T-helper 17 cell (primary cell): ENCODE measurements around the gene VSIG2. TPM values are rescaled to one million over a fixed set of nuclear protein-coding genes. Genes with fewer than 3 reads are reported as not detected.
A peak's percentile ranks its signal among the peaks of the same experiment; 100 is the strongest.

Experiments
- ATAC-seq: fragments of 150-1000 bp; cut with Tn5 transposase; 2 replicates; pipeline ENCODE4 v1.10.0; 2021; ENCODE audit warnings: mild to moderate bottlenecking, moderate library complexity
- DNase-seq, 3 donors: peaks; one replicate each; pipeline versions ENCODE4 v3.0.0 to v3.0.0-alpha.2; 2020 to 2021
- H3K9me3 ChIP-seq: one replicate; pipeline ENCODE4 v1.7.0; 2013; ENCODE audit warnings: low read length, mild to moderate bottlenecking; ENCODE audit not compliant: control insufficient read depth, poor library complexity, severe bottlenecking
- H3K27ac Mint-ChIP-seq: one replicate; pipeline ENCODE4 v1.8.0; 2022; ENCODE audit warnings: mild to moderate bottlenecking, moderate library complexity, mixed read lengths
- H3K27me3 Mint-ChIP-seq: one replicate; pipeline ENCODE4 v1.8.0; 2022; ENCODE audit warnings: mixed read lengths
- H3K36me3 Mint-ChIP-seq: one replicate; pipeline ENCODE4 v1.8.0; 2022; ENCODE audit warnings: low read depth, mixed read lengths
- H3K4me1 Mint-ChIP-seq: one replicate; pipeline ENCODE4 v1.8.0; 2022; ENCODE audit warnings: mild to moderate bottlenecking, mixed read lengths
- H3K4me3 Mint-ChIP-seq: one replicate; pipeline ENCODE4 v1.8.0; 2022; ENCODE audit warnings: mild to moderate bottlenecking, moderate library complexity, mixed read lengths
- total RNA-seq, 4 donors: library from RNA in 2 of 4; stranded (reverse) in 2 of 4; gene quantifications; one replicate each; pipeline ENCODE4 v1.2.3 and lab custom pipeline; 2022 to 2026

Gene VSIG2
- total RNA-seq, 2 donors from 2014 or later: 0.32 to 0.57 TPM

GRCh38 chr11:124738713-124739478 lies 13.2 kb downstream of the VSIG2 start:
- Mint-ChIP-seq H3K4me1 (peaks cover 26% of the 10 kb centered on the region), H3K4me3 (peak overlapping the region; percentile 91), H3K27me3 (peaks cover 13% of the 10 kb centered on the region), H3K27ac (peak overlapping the region; percentile 54), H3K36me3 (no peaks in the 10 kb centered on the region)
- DNase-seq: no peak
- no peak for ATAC-seq
- no peaks in the 10 kb centered on the region for H3K9me3 ChIP-seq

DNA sequence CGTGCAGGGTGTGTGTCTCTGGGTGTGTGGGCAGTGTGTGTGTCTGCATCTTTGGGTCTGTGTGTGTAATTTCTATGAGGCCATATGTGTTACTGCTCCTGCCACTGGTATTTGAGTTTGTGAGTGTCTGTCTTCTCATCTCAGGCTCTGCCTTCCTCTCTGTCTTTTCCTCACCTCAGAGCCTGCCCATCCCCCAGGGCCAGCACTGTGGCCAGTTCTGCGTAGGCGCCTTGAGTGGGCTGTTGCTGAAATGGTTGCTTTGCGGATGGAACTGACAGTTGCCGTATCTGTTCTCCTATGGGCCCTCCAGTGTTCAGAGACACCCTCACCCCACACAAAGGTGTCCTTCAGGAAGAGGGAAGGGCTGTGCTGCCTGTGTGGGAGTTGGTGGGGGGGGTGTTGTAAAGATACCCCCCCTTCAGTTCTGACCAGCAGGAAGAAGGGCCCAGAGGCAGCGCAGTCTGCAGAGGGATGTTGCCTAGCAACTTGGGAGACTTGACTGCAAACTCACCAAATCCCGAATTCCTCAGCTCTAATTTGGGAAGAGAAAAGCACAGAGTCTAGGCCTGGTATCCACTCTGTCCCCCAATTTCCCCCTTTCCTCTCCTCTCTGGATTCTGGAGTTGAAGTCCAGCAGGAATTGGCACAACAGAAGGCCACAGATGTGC lies 14.3 kb downstream of the VSIG2 start:
- Mint-ChIP-seq H3K36me3 (no peaks in the 10 kb centered on the region), H3K27ac (no peak overlapping the region), H3K4me3 (no peak overlapping the region), H3K27me3 (peaks cover 13% of the 10 kb centered on the region), H3K4me1 (peaks cover 24% of the 10 kb centered on the region)
- DNase-seq: no peak
- H3K9me3 ChIP-seq: no peaks in the 10 kb centered on the region
- ATAC-seq: no peak

DNA sequence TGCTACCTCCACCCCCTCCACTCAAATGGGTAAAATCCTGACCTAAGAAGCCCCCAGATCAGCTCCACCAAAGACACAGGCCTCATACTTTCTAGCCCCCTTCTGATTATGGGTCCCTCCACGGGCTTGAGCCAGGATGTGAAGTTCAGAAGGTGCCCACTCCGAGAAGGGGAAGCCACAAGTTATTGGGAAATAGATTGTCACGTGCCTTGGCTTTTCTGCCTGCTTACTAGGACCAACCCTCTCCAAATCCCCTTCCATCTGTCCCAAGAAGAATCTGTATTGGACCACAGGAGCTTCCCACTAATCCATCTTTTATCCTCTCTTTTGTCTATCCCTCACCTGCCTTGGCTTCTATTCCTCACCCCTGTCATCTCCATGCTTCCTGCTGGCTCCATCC lies 15.3 kb downstream of the VSIG2 start:
- ATAC-seq (no peak), DNase-seq (no peak)
- peak overlapping the region; percentile 9 for H3K27ac Mint-ChIP-seq
- peaks cover 24% of the 10 kb centered on the region for H3K4me1 Mint-ChIP-seq
- no peak overlapping the region for H3K4me3 Mint-ChIP-seq
- no peaks in the 10 kb centered on the region for H3K9me3 ChIP-seq
- no peaks in the 10 kb centered on the region for H3K36me3 Mint-ChIP-seq
- H3K27me3 Mint-ChIP-seq: peaks cover 13% of the 10 kb centered on the region

DNA sequence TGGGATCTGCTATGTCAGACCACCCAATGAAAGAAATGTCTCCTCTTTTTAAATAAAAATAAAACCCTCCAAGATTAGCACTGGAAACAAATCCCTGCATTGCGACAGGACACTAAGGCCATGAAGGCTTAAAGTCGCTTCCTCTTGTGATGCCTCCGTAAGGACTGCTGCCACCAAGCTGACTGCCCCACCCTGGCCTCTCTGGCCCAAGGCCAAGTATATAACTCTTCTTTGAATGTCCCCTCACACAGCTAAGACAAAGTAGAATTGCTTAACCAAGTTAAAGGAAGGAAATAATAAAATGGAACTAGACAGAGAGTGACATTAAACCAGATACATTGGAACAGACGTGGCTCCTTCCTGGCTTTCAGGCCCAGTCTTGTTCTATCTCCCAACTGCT lies 19.8 kb downstream of the VSIG2 start:
- no peaks in the 10 kb centered on the region for H3K9me3 ChIP-seq
- ATAC-seq (no peak), DNase-seq (no peak)
- H3K36me3 Mint-ChIP-seq: no peaks in the 10 kb centered on the region
- no peak overlapping the region for H3K4me3 Mint-ChIP-seq
- peaks cover 12% of the 10 kb centered on the region for H3K4me1 Mint-ChIP-seq
- H3K27ac Mint-ChIP-seq: no peak overlapping the region
- no peaks in the 10 kb centered on the region for H3K27me3 Mint-ChIP-seq

DNA sequence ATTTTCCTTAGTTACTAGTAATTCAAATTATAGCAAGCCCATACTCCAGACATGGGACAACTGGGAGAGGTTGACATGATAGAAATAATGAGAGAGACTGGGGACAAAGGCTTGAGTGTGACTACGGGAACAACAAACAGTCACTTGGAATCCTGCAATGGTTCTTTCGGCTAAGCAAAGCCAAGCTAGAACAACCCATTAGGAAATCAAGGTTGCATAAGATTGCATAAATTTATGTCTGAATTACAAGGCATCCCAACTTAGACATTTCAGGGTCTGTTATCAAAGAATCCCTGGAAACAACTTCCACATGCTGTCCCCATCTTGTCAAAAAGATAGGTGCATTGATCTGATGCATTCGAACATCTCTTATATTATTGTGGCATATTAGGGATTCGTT lies 22.5 kb downstream of the VSIG2 start:
- peaks cover 18% of the 10 kb centered on the region for H3K27me3 Mint-ChIP-seq
- no peaks in the 10 kb centered on the region for H3K9me3 ChIP-seq
- ATAC-seq (no peak), DNase-seq (no peak)
- H3K27ac Mint-ChIP-seq: no peak overlapping the region
- peaks cover 12% of the 10 kb centered on the region for H3K4me1 Mint-ChIP-seq
- H3K36me3 Mint-ChIP-seq: peaks cover 2% of the 10 kb centered on the region
- H3K4me3 Mint-ChIP-seq: no peak overlapping the region

DNA sequence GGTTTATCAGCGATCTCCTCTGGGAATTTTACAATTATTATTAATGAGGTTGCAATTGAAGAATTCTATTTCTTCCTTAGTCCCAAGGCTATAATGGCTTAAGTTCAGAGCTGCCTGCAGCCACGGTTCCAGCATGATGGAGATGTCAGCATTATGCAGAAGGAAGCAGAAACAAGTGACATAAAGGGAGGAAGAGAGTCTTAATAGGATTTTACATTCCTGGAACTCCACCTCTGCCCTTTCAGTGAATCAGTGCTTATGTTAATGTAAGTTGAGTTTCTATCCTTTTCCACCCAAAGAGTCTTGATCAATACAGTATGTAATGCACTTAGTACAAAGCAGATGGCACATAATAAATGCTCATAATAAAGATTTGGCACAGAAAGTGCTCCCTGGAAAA lies 23.9 kb downstream of the VSIG2 start:
- ATAC-seq (no peak), DNase-seq (no peak)
- Mint-ChIP-seq H3K4me1 (peaks cover 12% of the 10 kb centered on the region), H3K4me3 (no peak overlapping the region), H3K27ac (no peak overlapping the region), H3K27me3 (peaks cover 28% of the 10 kb centered on the region), H3K36me3 (peaks cover 2% of the 10 kb centered on the region)
- no peaks in the 10 kb centered on the region for H3K9me3 ChIP-seq

- ATAC-seq (no peak), DNase-seq (no peak)
- peaks cover 2% of the 10 kb centered on the region for H3K36me3 Mint-ChIP-seq
- no peaks in the 10 kb centered on the region for H3K9me3 ChIP-seq
- no peak overlapping the region for H3K27ac Mint-ChIP-seq
- peaks cover 34% of the 10 kb centered on the region for H3K27me3 Mint-ChIP-seq
- H3K4me3 Mint-ChIP-seq: no peak overlapping the region
- H3K4me1 Mint-ChIP-seq: peaks cover 17% of the 10 kb centered on the region
These were observed 24.6 kb downstream of the VSIG2 start for GRCh38 chr11:124727474-124727873.

DNA sequence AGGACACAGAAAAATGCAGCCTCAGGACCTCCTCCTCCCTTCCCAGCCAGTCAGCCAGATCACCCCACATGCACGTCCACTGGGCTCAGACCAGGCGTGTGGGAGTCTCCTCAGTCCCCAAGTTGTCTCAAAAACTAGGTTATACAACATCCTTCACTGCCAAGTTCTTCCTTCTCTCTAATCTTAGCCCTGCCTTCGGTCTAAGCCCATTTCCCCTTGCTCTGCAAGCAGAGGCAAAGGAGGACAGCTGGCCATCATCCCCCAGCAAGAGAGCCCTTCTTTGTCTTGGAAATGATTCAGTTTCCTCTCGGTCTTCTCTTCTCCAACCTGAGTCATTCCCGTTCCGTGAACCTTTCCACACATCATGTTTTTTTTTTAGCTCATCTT lies 26.3 kb downstream of the VSIG2 start:
- ATAC-seq (no peak), DNase-seq (no peak)
- H3K27me3 Mint-ChIP-seq: peaks cover 50% of the 10 kb centered on the region
- H3K4me3 Mint-ChIP-seq: no peak overlapping the region
- H3K9me3 ChIP-seq: no peaks in the 10 kb centered on the region
- peaks cover 23% of the 10 kb centered on the region for H3K4me1 Mint-ChIP-seq
- H3K36me3 Mint-ChIP-seq: peaks cover 2% of the 10 kb centered on the region
- H3K27ac Mint-ChIP-seq: peak overlapping the region; percentile 32

- Mint-ChIP-seq H3K27me3 (peaks cover 51% of the 10 kb centered on the region), H3K4me3 (no peak overlapping the region), H3K4me1 (peaks cover 23% of the 10 kb centered on the region), H3K36me3 (peaks cover 2% of the 10 kb centered on the region), H3K27ac (peak overlapping the region; percentile 37)
- no peak for DNase-seq
- no peaks in the 10 kb centered on the region for H3K9me3 ChIP-seq
- ATAC-seq: no peak
These were observed 26.9 kb downstream of the VSIG2 start for GRCh38 chr11:124724979-124725718.

DNA sequence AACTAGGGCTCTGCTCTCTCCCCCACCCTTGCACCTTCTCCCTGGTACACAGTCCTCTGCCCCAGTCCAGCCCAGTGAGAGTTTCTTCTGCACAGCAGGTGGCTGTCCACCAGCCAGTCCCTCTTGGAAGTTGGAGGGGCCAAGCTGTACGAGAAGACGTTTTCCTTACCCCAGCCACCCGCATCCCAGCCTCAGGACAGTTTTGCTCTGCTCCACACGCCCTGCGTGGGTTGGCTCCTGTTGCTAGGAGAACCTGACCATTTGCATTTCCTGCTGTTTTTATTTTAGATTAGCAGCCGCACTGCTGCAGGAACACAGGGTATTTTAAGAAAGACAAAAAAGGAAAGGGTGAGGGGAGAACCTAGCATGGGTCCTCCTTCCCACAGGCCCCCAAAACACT lies 29.9 kb downstream of the VSIG2 start:
- H3K27me3 Mint-ChIP-seq: peaks cover 76% of the 10 kb centered on the region
- peaks cover 31% of the 10 kb centered on the region for H3K4me1 Mint-ChIP-seq

DNA sequence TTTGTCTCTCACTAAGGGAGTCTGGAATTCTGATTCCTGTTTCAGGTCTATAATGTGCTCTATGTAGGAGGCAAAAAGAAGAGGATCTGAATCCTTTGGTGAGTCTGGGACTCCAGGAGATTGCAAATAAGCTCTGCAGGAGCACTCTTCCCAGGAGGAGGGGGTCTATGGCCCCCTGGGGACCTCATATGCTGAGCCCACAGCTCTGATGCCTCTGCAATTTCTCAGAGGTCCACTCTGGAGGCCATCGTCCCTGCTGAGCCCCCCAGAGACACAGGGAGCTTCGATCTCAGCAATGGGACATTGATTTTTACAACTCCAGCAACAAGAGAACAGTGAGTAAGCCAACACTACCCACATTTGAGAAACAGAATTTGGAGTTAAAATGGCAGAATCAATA lies 32.5 kb downstream of the VSIG2 start:
- no peak for ATAC-seq
- peaks cover 23% of the 10 kb centered on the region for H3K4me1 Mint-ChIP-seq
- no peaks in the 10 kb centered on the region for H3K9me3 ChIP-seq
- H3K4me3 Mint-ChIP-seq: no peak overlapping the region
- no peaks in the 10 kb centered on the region for H3K36me3 Mint-ChIP-seq
- no peak for DNase-seq
- H3K27me3 Mint-ChIP-seq: peaks cover 76% of the 10 kb centered on the region
- H3K27ac Mint-ChIP-seq: no peak overlapping the region

More for the DNA sequence above, 29.9 kb downstream of the VSIG2 start:
- H3K27ac Mint-ChIP-seq: no peak overlapping the region
- no peaks in the 10 kb centered on the region for H3K9me3 ChIP-seq
- H3K36me3 Mint-ChIP-seq: peaks cover 2% of the 10 kb centered on the region
- no peak for ATAC-seq
- H3K4me3 Mint-ChIP-seq: no peak overlapping the region
- no peak for DNase-seq

DNA sequence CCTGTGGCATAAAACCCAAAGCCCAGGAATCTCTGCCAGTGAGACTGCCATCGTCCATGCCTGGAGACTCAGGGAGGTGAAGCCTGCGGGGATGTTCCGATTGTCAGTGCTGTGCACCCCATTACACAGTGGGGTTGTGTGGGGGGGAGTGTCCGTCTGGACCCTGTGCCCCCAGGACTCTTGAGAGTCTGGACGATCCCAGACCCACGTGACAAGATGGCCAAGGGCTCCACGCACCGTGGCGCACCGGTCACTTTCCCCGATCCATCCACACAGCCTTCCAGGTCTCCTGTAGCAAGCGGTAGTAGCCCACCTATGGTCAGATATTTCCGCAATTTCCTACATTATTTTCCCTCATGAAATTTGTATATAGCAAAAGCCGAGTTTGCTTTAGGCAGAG lies 33.3 kb downstream of the VSIG2 start:
- Mint-ChIP-seq H3K4me1 (peaks cover 23% of the 10 kb centered on the region), H3K4me3 (peak overlapping the region; percentile 87), H3K27ac (no peak overlapping the region), H3K27me3 (peaks cover 76% of the 10 kb centered on the region), H3K36me3 (no peaks in the 10 kb centered on the region)
- no peaks in the 10 kb centered on the region for H3K9me3 ChIP-seq
- no peak for ATAC-seq
- DNase-seq: no peak
